Measurements from ENCODE around the gene SDC3.
A peak's percentile ranks its signal among the peaks of the same experiment; 100 is the strongest.
"Not testable (repeated sequence)": the region's sequence is repeated elsewhere in the genome, so short reads cannot be mapped to it uniquely, and the experiment has no call there.

The SDC3 gene

GRCh38 chr1:30875197-30875596 lies 33.4 kb downstream of the SDC3 start:
- no peak for DNase-seq (ENCODE audit: low read depth)

GRCh38 chr1:30874176-30874575 lies 34.4 kb downstream of the SDC3 start:
- no peak for DNase-seq (ENCODE audit: low read depth)

- no peak for DNase-seq (ENCODE audit: low read depth)
Measured at GRCh38 chr1:30872948-30873263, 35.7 kb downstream of the SDC3 start.

GRCh38 chr1:30872033-30872947 lies 36.3 kb downstream of the SDC3 start:
- DNase-seq (ENCODE audit: low read depth): no peak

GRCh38 chr1:30871276-30871871 lies 37.2 kb downstream of the SDC3 start:
- DNase-seq (ENCODE audit: low read depth): no peak

- no peak for DNase-seq (ENCODE audit: low read depth)
Measured at GRCh38 chr1:30870656-30871055, 37.9 kb downstream of the SDC3 start.

- no peak for DNase-seq (ENCODE audit: low read depth)
Measured at GRCh38 chr1:30870035-30870434, 38.5 kb downstream of the SDC3 start.

- DNase-seq (ENCODE audit: low read depth): no peak
Measured at GRCh38 chr1:30868833-30869435, 39.6 kb downstream of the SDC3 start.

GRCh38 chr1:30868057-30868456 lies 40.5 kb downstream of the SDC3 start:
- DNase-seq (ENCODE audit: low read depth): not testable (repeated sequence)

GRCh38 chr1:30867537-30867936 lies 41.0 kb downstream of the SDC3 start:
- no peak for DNase-seq (ENCODE audit: low read depth)

- no peak for DNase-seq (ENCODE audit: low read depth)
Measured at GRCh38 chr1:30866594-30866993, 42.0 kb downstream of the SDC3 start.

GRCh38 chr1:30864681-30865080 lies 43.9 kb downstream of the SDC3 start:
- no peak for DNase-seq (ENCODE audit: low read depth)

GRCh38 chr1:30863858-30864604 lies 44.5 kb downstream of the SDC3 start:
- DNase-seq (ENCODE audit: low read depth): no peak

- no peak for DNase-seq (ENCODE audit: low read depth)
Measured at GRCh38 chr1:30860320-30860652, 48.3 kb downstream of the SDC3 start.

GRCh38 chr1:30857964-30858363 lies 50.6 kb downstream of the SDC3 start:
- DNase-seq (ENCODE audit: low read depth): no peak

GRCh38 chr1:30857062-30857461 lies 51.5 kb downstream of the SDC3 start:
- no peak for DNase-seq (ENCODE audit: low read depth)

GRCh38 chr1:30856260-30856790 lies 52.2 kb downstream of the SDC3 start:
- no peak for DNase-seq (ENCODE audit: low read depth)

- no peak for DNase-seq (ENCODE audit: low read depth)
Measured at GRCh38 chr1:30855686-30856259, 52.8 kb downstream of the SDC3 start.

GRCh38 chr1:30853350-30853749 lies 55.2 kb downstream of the SDC3 start:
- no peak for DNase-seq (ENCODE audit: low read depth)

- DNase-seq (ENCODE audit: low read depth): peak; percentile 18
Measured at GRCh38 chr1:30852026-30852425, 56.5 kb downstream of the SDC3 start.

- no peak for DNase-seq (ENCODE audit: low read depth)
Measured at GRCh38 chr1:30851286-30851685, 57.3 kb downstream of the SDC3 start.

- no peak for DNase-seq (ENCODE audit: low read depth)
Measured at GRCh38 chr1:30850607-30851006, 58.0 kb downstream of the SDC3 start.

Measured in ELR (cell line).